Cardiac muscle cell (in vitro differentiated cells and primary cell): ENCODE measurements around the gene NANOGP8. TPM values are rescaled to one million over a fixed set of nuclear protein-coding genes. Genes with fewer than 3 reads are reported as not detected.

Experiments used
- DNase-seq, 2 donors: peaks; one replicate each; pipeline versions ENCODE4 v3.0.0 to v3.0.0-alpha.2; 2010 to 2017; ENCODE audit warnings: low read depth in 1 of 2, low spot score in 1 of 2
- H3K27ac ChIP-seq: fragments of 200-600 bp; sonication (generic); 2 replicates; pipeline ENCODE4 v1.5.1; 2016
- H3K27me3 ChIP-seq: fragments of 200-600 bp; sonication (generic); 2 replicates; pipeline ENCODE4 v1.6.0; 2016; ENCODE audit warnings: control low read depth
- H3K36me3 ChIP-seq: fragments of 200-600 bp; sonication (generic); 2 replicates; pipeline ENCODE4 v1.5.1; 2016; ENCODE audit warnings: control low read depth
- H3K4me1 ChIP-seq: fragments of 200-600 bp; sonication (generic); 2 replicates; pipeline ENCODE4 v1.8.1; 2017; ENCODE audit warnings: low read depth, mild to moderate bottlenecking, mixed run types
- H3K4me3 ChIP-seq: fragments of 200-600 bp; sonication (generic); 2 replicates; pipeline ENCODE4 v1.5.1; 2016; ENCODE audit warnings: mild to moderate bottlenecking
- H3K9me3 ChIP-seq: fragments of 200-600 bp; sonication (generic); 2 replicates; pipeline ENCODE4 v1.5.1; 2017; ENCODE audit warnings: low read depth, mild to moderate bottlenecking, control low read depth
- CTCF ChIP-seq: IDR thresholded peaks from 2 replicates; pipeline ENCODE4 v1.5.1; 2012; ENCODE audit warnings: low read depth, mild to moderate bottlenecking, low read length
- polyA plus RNA-seq: library from polyadenylated mRNA; unstranded; fragments of >200 nt; fragmentation: Nextera tagmentation; extraction: Ambion mirVana; gene quantifications from 2 replicates; pipeline ENCODE4 v1.2.1, GENCODE V29; 2016
- total RNA-seq: library from RNA; depleted of rRNA; stranded (reverse); fragments of >200 nt; gene quantifications from 2 replicates; pipeline ENCODE4 v1.2.3, GENCODE V29; 2016

NANOGP8 gene
- total and polyA plus RNA-seq, 2 experiments from 2014 or later: not detected

- no peaks in the 10 kb centered on the region for H3K4me1 ChIP-seq
- H3K27ac ChIP-seq: no peak overlapping the region
- no peaks in the 10 kb centered on the region for H3K27me3 ChIP-seq
- H3K9me3 ChIP-seq: no peaks in the 10 kb centered on the region
- no peak overlapping the region for H3K4me3 ChIP-seq
- TF ChIP-seq CTCF: no peak
- no peaks in the 10 kb centered on the region for H3K36me3 ChIP-seq
- no peak for DNase-seq
These were observed 22.4 kb downstream of the NANOGP8 start for GRCh38 chr15:35062738-35063099.

DNA sequence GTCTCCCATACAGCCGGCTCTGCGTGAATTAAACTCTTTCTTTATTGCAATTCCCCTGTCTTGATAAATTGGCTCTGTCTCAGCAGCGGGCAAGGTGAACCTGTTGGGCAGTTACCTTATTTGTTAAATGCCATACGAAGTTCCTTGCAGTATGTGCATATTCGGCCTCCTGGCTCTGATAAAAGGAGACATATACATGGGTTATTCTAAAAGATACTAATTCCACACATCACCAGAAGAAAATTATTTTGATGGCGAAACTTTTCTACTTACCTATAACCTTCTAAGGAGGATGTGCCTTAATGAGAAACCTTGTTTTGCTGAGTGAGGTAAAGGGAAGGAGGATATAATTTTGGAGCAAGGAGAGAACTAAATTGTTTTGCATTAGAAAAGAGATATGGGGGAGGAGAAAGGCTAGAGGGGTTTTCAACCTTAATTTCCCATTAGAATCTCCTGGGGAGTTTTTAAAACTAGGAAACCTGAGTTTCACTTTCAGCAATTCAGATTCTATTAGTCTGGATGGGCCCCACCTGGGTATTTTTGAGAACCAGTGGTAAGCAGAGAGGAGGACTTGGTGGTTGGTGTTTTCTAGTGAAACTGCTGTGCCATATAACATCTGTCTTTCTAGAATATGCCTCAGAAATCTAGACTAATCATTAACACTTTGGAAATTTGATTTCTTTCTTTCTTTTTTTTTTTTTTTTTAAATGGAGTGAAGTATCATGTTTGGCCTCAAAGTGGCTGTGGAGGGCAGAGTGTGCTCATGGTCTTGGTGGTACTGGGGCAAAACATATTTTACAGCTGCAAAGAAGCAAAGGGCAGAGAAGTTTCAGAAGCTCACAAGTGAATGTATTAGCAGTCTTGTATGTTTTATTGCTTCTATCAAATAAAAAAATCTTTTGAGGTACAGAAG, 23.0 kb downstream of the NANOGP8 start:
- H3K27ac ChIP-seq: no peak overlapping the region

DNA sequence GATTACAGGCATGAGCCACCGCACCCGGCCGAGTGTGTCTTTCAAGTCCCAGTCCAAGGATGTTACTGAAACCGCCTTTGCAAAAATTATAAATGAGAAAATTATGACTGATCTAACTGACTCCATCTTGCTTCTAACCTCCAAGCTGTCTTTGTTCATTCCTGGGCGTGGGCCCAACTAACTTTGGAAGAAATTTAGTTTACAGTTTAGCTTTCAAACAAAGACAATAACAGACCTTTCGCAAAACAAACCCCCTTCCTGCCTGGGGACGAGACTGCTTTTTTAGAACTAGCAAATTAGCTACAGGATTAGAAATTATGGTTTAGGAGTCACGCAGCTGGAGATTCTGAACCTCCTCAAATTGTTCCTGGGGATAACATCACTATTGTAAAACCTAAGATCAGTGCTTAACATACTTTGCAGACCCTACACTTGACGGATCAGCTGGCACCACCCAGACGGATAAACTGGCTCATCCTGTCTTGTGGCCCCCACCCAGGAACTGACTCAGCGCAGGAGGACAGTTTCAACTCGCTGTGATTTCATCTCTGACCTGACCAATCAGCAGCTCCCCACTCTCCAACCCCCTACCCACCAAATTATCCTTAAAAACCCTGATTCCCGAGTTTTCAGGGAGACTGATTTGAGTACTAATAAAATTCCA, 23.8 kb downstream of the NANOGP8 start:
- no peak for DNase-seq
- no peaks in the 10 kb centered on the region for H3K9me3 ChIP-seq
- H3K4me3 ChIP-seq: no peak overlapping the region
- no peak overlapping the region for H3K27ac ChIP-seq
- H3K4me1 ChIP-seq: no peaks in the 10 kb centered on the region
- H3K36me3 ChIP-seq: no peaks in the 10 kb centered on the region
- no peak for TF ChIP-seq CTCF
- no peaks in the 10 kb centered on the region for H3K27me3 ChIP-seq

More for the DNA sequence above, 23.0 kb downstream of the NANOGP8 start:
- DNase-seq: no peak
- Histone ChIP-seq H3K9me3 (no peaks in the 10 kb centered on the region), H3K36me3 (no peaks in the 10 kb centered on the region), H3K4me1 (no peaks in the 10 kb centered on the region), H3K27me3 (no peaks in the 10 kb centered on the region), H3K4me3 (no peak overlapping the region)
- TF ChIP-seq CTCF: no peak

GRCh38 chr15:35060591-35060990, 24.5 kb downstream of the NANOGP8 start:
- TF ChIP-seq CTCF: no peak
- H3K36me3 ChIP-seq: no peaks in the 10 kb centered on the region
- no peak for DNase-seq

GRCh38 chr15:35058534-35059054, 26.5 kb downstream of the NANOGP8 start:
- H3K27ac ChIP-seq: no peak overlapping the region
- no peaks in the 10 kb centered on the region for H3K9me3 ChIP-seq
- no peak for DNase-seq
- H3K4me3 ChIP-seq: no peak overlapping the region
- no peaks in the 10 kb centered on the region for H3K4me1 ChIP-seq
- H3K27me3 ChIP-seq: no peaks in the 10 kb centered on the region
- no peak for TF ChIP-seq CTCF
- H3K36me3 ChIP-seq: no peaks in the 10 kb centered on the region

More at GRCh38 chr15:35060591-35060990, 24.5 kb downstream of the NANOGP8 start:
- Histone ChIP-seq H3K27me3 (no peaks in the 10 kb centered on the region), H3K4me1 (no peaks in the 10 kb centered on the region), H3K9me3 (no peaks in the 10 kb centered on the region), H3K4me3 (no peak overlapping the region), H3K27ac (no peak overlapping the region)
